Stimulated activated naive CD8-positive, alpha-beta T cell treated with anti-CD3 and anti-CD28 coated beads, Interleukin-15, Interleukin-2, amounts not matched to agents 100 ng/mL and 50 ng/mL, for 24 hours (primary cell): ENCODE measurements around the gene TCF7L1.

Experiments
- H3K27ac Mint-ChIP-seq: one replicate; pipeline ENCODE4 v1.8.0; 2021; ENCODE audit warnings: mild to moderate bottlenecking, mixed read lengths
- H3K27me3 Mint-ChIP-seq: one replicate; pipeline ENCODE4 v1.8.0; 2021; ENCODE audit warnings: mixed read lengths
- H3K36me3 Mint-ChIP-seq: one replicate; pipeline ENCODE4 v1.8.0; 2021; ENCODE audit warnings: low read depth, mixed read lengths
- H3K4me1 Mint-ChIP-seq: one replicate; pipeline ENCODE4 v1.8.0; 2021; ENCODE audit warnings: low read depth, mixed read lengths
- H3K4me3 Mint-ChIP-seq: one replicate; pipeline ENCODE4 v1.8.0; 2021; ENCODE audit warnings: mild to moderate bottlenecking, mixed read lengths
- H3K9me3 Mint-ChIP-seq: one replicate; pipeline ENCODE4 v1.8.0; 2021; ENCODE audit warnings: mixed read lengths

TCF7L1 gene

DNA sequence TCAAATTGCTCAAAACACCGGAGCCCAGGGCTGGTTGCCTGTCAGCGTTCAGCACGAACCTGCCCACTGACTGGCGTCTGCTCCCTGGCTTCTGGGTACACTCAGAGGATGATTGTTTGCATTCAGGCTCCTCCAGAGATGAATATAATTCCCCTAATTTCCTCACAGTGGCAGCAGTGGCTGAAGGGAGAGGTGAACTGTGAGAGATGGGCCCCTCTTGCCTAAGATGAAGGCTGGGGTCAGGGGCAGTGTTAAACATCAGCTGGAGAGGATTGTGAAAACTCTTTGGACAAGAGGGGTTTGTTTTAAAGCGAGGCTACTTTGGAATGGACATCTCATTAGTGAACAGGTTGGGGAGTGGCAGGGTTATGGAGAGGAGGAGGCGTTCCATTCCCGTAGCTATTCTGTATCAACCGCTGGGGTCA is 31.0 kb downstream of the TCF7L1 start:
- H3K9me3 Mint-ChIP-seq = no peaks in the 10 kb centered on the region
- no peaks in the 10 kb centered on the region for H3K27me3 Mint-ChIP-seq
- H3K36me3 Mint-ChIP-seq = no peaks in the 10 kb centered on the region
- H3K4me1 Mint-ChIP-seq = no peaks in the 10 kb centered on the region
- H3K27ac Mint-ChIP-seq = no peak overlapping the region
- no peak overlapping the region for H3K4me3 Mint-ChIP-seq

DNA sequence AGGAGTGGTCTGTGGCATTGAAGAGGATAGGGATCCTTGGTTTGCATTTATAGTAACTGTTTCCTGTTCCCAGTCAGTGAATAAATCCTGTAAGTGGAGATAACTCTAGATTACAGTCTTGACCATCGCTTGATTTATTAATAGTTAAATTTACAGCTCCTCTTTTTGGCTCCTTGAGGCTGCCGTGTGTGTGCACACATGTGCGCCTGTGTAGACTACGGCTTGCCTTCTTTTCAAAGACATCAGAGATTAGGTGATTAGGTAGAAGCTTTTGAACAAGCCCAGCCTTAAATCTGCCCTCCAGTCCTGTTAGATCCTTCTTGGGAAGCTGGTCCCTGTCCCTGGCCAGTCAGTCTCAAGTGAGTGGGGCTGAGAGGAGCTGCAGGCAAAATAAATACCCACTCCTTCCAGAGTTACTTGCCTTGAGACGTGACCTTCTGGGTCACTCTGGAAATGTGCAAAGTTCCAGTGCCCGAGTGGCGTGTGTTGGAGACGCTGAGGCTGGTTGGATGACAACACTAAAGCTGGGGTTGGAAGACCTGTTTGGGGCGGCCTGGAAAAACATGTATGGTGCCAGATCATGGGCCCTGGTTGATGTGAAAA is 32.0 kb downstream of the TCF7L1 start:
- H3K4me3 Mint-ChIP-seq = no peak overlapping the region
- H3K9me3 Mint-ChIP-seq = no peaks in the 10 kb centered on the region
- H3K27me3 Mint-ChIP-seq = no peaks in the 10 kb centered on the region
- H3K36me3 Mint-ChIP-seq = no peaks in the 10 kb centered on the region
- no peak overlapping the region for H3K27ac Mint-ChIP-seq
- H3K4me1 Mint-ChIP-seq = no peaks in the 10 kb centered on the region

DNA sequence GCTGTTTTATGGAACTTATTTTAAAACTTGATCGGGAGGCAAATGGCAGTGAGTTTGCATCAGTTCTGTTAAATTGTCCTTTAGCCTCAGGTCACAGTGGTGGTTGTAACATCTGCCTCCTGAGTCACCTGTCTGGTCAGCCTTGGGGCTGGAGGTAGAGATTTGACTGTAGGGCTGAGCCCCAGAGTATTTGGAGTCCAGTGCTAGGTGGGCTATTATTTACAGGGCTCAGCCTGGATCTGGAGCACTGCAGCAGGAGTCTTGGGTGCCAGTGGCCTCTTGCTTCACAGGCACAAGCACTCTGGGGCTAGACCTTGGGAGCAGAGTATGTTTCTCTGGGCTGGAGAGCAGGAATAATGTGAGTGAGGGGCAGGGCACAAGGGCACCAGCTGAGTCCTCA is 32.8 kb downstream of the TCF7L1 start:
- H3K4me1 Mint-ChIP-seq = no peaks in the 10 kb centered on the region
- no peaks in the 10 kb centered on the region for H3K36me3 Mint-ChIP-seq
- H3K27me3 Mint-ChIP-seq = no peaks in the 10 kb centered on the region
- no peaks in the 10 kb centered on the region for H3K9me3 Mint-ChIP-seq
- no peak overlapping the region for H3K4me3 Mint-ChIP-seq
- no peak overlapping the region for H3K27ac Mint-ChIP-seq

DNA sequence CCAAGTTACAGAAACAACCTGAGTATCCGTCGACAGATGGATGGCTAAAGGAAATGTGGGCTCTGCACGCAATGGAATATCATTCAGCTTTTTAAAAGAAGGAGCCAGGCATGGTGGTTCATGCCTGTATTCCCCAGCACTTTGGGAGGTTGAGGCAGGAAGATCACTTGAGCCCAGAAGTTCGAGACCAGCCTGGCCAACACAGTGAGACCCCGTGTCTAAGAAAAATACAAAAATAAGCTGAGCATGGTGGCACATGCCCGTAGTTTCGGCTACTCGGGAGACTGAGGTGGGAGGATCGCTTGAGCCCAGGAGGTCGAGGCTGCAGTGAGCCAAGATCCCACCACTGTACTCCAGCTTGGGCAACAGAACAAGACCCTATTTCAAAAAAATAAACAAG is 34.3 kb downstream of the TCF7L1 start:
- H3K36me3 Mint-ChIP-seq = no peaks in the 10 kb centered on the region
- H3K4me1 Mint-ChIP-seq = no peaks in the 10 kb centered on the region
- no peaks in the 10 kb centered on the region for H3K9me3 Mint-ChIP-seq
- H3K4me3 Mint-ChIP-seq = no peak overlapping the region
- no peak overlapping the region for H3K27ac Mint-ChIP-seq
- no peaks in the 10 kb centered on the region for H3K27me3 Mint-ChIP-seq

DNA sequence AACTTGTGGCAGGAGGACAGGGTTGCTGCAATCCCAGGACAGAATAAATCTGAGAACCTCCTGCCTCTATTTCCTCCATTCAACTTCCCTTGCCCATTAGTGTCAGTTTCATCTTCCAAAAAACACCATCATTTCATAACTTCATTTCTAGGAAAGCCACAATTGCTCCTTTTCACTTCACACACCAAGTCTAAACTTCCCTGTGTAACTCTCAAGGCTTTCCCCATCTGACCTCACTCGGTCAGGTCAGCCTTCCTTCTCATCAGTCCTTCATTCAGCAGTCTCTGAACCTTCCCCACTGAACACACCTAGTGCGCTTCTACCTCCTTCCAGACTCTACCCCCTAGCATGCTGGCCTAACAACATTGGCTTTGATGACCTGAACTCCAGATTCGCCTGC is 35.8 kb downstream of the TCF7L1 start:
- H3K4me3 Mint-ChIP-seq = no peak overlapping the region
- no peaks in the 10 kb centered on the region for H3K36me3 Mint-ChIP-seq
- no peaks in the 10 kb centered on the region for H3K4me1 Mint-ChIP-seq
- H3K27me3 Mint-ChIP-seq = no peaks in the 10 kb centered on the region
- no peaks in the 10 kb centered on the region for H3K9me3 Mint-ChIP-seq
- no peak overlapping the region for H3K27ac Mint-ChIP-seq

DNA sequence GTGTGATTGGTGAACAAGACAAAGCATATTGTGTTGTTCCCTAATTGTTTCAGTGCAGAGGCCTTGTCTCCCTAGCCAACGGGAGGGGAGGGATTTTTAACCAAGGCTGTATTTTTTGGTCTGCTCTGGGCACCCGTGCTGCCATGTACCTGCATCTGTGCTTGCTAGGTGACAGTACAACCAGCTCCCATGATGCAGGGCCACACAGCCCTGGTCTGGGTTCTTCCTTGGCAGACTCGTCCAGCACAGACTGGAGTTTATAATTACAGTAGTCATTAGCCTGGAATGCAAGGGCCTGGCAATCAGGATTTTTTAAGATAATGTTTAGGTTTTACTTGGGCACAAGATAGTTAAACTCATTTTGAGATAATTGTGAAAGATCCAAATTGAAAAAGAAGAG is 36.4 kb downstream of the TCF7L1 start:
- Mint-ChIP-seq H3K4me3 (no peak overlapping the region), H3K36me3 (no peaks in the 10 kb centered on the region), H3K27me3 (no peaks in the 10 kb centered on the region), H3K27ac (no peak overlapping the region), H3K4me1 (no peaks in the 10 kb centered on the region), H3K9me3 (no peaks in the 10 kb centered on the region)

DNA sequence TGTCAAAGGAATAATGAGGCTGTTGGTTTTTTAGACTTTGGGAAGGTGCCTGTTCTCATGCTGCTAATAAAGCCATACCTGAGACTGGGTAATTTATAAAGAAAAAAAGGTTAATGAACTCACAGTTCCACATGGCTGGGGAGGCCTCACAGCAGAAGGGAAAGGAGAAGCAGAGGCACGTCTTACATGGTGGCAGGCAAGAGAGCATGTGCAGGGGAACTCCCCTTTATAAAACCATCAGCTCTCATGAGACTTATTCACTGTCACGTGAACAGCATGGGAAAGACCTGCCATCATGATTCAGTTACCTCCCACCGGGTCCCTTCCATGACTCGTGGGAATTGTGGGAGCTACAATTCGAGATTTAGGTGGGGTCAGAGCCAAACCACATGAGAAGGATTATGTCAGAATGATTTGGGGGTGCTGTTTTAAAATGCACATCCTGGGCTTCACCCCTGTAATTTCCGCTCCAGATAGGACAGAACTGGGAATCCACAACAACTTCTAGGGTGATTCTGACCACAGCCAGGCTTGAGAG is 37.8 kb downstream of the TCF7L1 start:
- no peaks in the 10 kb centered on the region for H3K4me1 Mint-ChIP-seq
- no peak overlapping the region for H3K27ac Mint-ChIP-seq
- no peaks in the 10 kb centered on the region for H3K9me3 Mint-ChIP-seq
- H3K36me3 Mint-ChIP-seq = no peaks in the 10 kb centered on the region
- no peak overlapping the region for H3K4me3 Mint-ChIP-seq
- peaks cover under 1% of the 10 kb centered on the region for H3K27me3 Mint-ChIP-seq

DNA sequence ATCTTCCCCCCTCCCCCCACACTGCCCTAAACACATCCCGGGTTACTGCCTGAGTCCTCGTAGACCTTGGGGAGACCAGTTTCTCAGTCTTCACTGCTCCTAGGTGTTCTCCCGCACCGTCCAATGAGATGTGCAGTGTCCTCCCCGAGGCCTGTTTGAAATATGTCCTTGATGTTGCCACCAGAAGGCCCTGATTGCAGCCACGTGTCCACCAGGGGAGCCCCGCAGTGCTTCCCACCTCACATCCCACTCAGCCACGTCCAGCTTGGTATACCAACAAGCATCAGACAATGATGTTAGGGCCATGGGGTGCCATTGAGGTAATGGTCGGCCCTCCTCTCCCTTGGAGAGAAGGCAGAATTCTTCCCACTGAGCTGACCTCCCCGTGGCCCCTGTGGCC is 38.7 kb downstream of the TCF7L1 start:
- peaks cover 4% of the 10 kb centered on the region for H3K27me3 Mint-ChIP-seq
- H3K4me1 Mint-ChIP-seq = no peaks in the 10 kb centered on the region
- H3K36me3 Mint-ChIP-seq = no peaks in the 10 kb centered on the region
- H3K9me3 Mint-ChIP-seq = no peaks in the 10 kb centered on the region
- H3K4me3 Mint-ChIP-seq = no peak overlapping the region
- no peak overlapping the region for H3K27ac Mint-ChIP-seq

DNA sequence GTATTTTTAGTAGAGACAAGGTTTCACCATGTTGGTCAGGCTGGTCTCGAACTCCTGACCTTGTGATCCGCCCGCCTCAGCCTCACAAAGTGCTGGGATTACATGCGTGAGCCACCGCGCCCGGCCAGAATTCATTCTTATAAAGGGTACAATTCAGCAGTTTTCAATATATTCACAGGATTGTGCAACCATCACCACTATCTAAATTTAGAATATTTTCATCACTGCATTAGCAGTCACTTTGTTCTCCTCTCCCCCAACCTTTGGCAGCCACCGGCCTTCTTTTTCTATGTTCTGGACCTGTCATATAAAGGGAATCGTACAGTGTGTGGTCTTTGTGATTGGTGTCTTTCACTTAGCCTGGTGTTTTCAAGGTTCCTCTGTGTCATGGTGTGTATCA is 40.7 kb downstream of the TCF7L1 start:
- H3K9me3 Mint-ChIP-seq = no peaks in the 10 kb centered on the region

DNA sequence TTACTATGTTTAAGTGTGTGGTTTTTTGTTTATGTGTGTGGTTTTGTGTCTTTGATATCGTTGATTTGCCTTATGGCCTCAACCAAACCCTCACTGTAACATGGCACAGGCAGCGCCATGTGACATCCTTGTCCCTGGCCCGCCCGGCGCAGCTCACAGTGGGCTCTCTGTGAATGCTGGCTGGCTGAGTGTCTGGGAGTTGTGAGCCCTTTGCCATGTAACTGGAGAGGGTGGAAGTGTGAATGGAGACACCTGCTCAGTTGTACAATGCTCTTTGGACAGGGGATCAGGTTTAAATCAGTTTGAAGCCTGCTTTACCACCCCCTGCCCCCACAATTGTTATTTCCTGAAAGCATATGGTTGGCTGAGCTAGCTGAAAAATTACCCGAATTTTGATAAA is 41.8 kb downstream of the TCF7L1 start:
- no peak overlapping the region for H3K27ac Mint-ChIP-seq
- no peaks in the 10 kb centered on the region for H3K36me3 Mint-ChIP-seq
- H3K4me3 Mint-ChIP-seq = no peak overlapping the region
- peaks cover 4% of the 10 kb centered on the region for H3K27me3 Mint-ChIP-seq
- no peaks in the 10 kb centered on the region for H3K4me1 Mint-ChIP-seq
- H3K9me3 Mint-ChIP-seq = no peaks in the 10 kb centered on the region

More for the DNA sequence above, 40.7 kb downstream of the TCF7L1 start:
- Mint-ChIP-seq H3K27me3 (peaks cover 4% of the 10 kb centered on the region), H3K36me3 (no peaks in the 10 kb centered on the region), H3K4me1 (no peaks in the 10 kb centered on the region), H3K4me3 (no peak overlapping the region), H3K27ac (no peak overlapping the region)

DNA sequence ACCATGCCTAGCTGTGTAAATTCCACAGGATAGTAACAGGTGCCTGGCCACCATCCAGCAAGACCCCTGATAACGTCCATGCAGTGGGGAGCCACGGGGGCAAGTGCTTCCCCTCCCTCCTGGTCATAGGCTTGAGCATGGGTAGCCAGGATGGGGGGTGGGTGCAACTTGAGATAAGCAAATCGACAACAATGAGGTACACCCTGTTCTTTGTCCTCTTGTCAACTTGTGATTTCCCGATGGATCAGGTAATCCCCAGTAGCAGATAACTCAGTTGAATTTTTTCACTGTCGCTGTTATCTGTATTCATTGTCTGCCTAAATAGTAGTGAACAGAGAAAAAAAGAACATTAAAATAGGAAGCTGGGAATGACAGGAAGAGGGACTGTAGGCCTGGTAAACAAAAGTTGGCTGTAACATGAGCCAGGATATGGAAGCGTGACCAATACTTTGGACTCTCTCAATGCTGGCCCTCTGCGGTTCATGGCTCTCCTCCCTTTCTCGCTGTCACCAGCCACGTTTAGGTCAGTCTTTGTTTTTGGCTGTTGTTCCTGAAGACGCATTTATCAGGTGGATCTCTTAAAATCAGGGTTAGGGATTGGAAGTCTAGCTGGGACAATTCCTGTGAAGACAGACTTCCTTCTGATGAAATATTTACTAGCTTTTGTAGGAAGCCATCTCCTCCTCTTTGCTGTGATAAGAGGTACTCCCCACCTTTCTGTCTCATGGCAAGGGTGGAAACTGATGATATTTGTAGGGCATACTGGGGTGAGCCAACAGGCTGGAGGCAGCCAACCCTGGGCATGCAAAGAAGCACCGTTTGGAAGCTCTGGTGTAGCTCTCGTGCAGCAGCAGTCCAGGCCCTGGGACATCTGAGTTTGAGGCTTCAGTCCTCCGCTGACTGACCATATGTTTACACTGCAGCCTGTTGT is 42.4 kb downstream of the TCF7L1 start:
- no peak overlapping the region for H3K27ac Mint-ChIP-seq
- H3K27me3 Mint-ChIP-seq = peaks cover 4% of the 10 kb centered on the region
- no peak overlapping the region for H3K4me3 Mint-ChIP-seq
- H3K36me3 Mint-ChIP-seq = no peaks in the 10 kb centered on the region
- H3K9me3 Mint-ChIP-seq = no peaks in the 10 kb centered on the region
- no peaks in the 10 kb centered on the region for H3K4me1 Mint-ChIP-seq

DNA sequence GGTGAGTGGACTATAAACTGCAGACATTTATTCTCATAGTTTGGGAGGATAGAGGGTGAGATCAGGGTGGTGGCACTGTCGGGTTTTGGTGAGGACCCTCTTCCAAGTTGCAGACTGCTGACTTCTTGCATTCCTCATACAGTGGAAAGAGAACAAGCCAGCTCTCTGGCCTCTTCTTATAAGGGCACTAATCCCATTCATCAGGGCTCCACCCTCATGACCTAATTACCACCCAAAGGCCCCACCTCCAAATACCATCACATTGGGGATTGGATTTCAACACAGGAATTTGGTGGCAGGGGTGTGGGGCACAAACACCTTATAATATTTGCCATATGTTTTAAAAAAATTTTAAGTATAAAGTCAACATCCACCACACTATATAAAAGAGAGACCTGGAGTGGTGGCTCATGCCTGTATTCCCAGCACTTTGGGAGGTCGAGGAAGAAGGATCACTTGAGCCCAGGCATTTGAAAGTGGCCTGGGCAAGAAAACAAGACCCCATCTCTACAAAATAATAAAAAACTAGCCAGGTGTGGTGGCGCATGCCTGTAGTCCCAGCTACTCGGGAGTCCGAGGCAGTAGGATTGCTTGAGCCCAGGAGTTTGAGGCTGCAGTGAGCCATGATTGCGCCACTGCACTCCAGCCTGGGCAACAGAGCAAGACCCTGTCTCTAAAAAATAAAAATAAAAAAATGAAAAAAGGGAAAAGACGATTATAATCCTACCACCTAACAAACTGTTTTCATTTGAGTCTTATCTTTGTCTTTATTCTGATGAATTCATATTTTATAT is 44.0 kb downstream of the TCF7L1 start:
- Mint-ChIP-seq H3K27me3 (peaks cover 4% of the 10 kb centered on the region), H3K27ac (no peak overlapping the region), H3K4me1 (no peaks in the 10 kb centered on the region), H3K9me3 (no peaks in the 10 kb centered on the region), H3K36me3 (no peaks in the 10 kb centered on the region), H3K4me3 (no peak overlapping the region)

DNA sequence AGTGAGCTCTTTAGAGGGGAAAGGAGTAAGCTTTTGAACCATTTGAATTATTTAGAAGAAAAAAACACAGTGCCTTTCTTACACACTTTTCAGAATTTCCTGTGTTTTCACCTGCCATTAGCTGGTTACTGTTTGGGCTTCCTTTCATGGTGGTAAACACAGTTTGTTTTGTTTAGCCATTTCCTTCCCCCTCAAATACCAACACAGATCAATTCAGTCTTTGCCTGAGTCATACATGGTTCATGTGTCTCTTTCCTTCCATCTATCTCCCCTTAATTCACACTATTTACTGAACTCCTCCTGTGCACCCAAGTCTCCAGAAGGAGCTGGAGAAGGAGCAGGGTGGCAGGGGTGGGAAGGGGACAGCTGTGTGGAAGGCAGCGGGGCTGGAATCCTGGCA is 45.0 kb downstream of the TCF7L1 start:
- Mint-ChIP-seq H3K27me3 (peaks cover 4% of the 10 kb centered on the region), H3K9me3 (no peaks in the 10 kb centered on the region), H3K36me3 (no peaks in the 10 kb centered on the region), H3K4me1 (no peaks in the 10 kb centered on the region), H3K4me3 (no peak overlapping the region), H3K27ac (no peak overlapping the region)

DNA sequence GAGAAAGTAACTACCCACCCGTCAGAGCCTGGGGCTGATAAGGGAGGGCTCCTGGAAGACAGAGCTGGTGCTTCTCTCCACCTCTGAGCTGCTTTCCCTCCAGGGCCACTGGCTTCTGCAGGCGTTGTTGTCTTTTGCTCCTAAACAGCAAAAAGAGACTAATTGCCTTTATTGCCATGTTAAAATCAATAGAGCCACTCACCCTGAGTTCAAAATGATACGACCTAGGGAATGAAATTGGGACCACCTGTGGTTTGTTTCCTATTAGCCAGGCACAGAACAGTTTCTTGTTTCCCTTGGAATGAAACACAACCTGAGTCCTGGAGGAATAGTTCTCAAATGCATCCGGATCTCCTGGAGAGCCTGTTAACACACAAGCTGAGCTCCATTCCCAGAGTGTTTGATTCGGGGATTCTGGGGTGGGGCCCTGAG is 45.8 kb downstream of the TCF7L1 start:
- Mint-ChIP-seq H3K4me1 (no peaks in the 10 kb centered on the region), H3K27ac (no peak overlapping the region), H3K9me3 (no peaks in the 10 kb centered on the region), H3K36me3 (no peaks in the 10 kb centered on the region), H3K4me3 (no peak overlapping the region), H3K27me3 (peaks cover 4% of the 10 kb centered on the region)

DNA sequence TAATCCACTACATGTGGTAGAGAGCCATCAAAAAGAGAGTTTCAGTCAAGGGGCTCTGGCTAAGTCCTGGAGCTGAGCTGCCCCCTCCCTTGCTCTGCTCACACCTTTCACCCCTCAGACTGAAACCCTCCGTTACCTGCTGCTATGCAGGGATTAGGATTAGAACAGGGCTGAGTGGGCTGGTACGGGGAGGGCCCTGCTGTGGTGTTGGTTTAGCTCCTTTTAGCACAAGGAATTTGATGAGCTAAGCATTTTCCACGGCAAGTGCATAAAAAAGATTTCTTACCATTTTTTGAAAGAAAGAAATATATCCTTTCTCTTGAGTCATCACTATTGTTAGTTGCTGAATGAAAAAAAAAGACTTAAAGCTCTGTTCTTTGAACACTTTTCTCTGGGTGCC is 46.3 kb downstream of the TCF7L1 start:
- Mint-ChIP-seq H3K9me3 (no peaks in the 10 kb centered on the region), H3K4me3 (no peak overlapping the region), H3K27ac (no peak overlapping the region), H3K27me3 (peaks cover 4% of the 10 kb centered on the region), H3K36me3 (no peaks in the 10 kb centered on the region), H3K4me1 (no peaks in the 10 kb centered on the region)
